HepG2 (cell line): ENCODE data around the gene CRTAC1. TPM values are rescaled to one million over a fixed set of nuclear protein-coding genes. Genes with fewer than 3 reads are reported as not detected.

ENCODE experiments used
- BRD4 ChIP-seq: sonication (generic); formaldehyde crosslinking; IDR thresholded peaks from 2 replicates; pipeline ENCODE4 v1.4.0; 2020; ENCODE audit warnings: missing genetic modification reagents
- DMAP1 ChIP-seq: IDR thresholded peaks from 2 replicates; pipeline ENCODE4 v1.6.1; 2016
- FOXA3 ChIP-seq: IDR thresholded peaks from 2 replicates; pipeline ENCODE4 v1.6.1; 2016; ENCODE audit warnings: missing genetic modification reagents, missing compliant biosample characterization
- GABPB1 ChIP-seq: IDR thresholded peaks from 2 replicates; pipeline ENCODE4 v1.6.1; 2016; ENCODE audit warnings: mild to moderate bottlenecking, missing genetic modification reagents, moderate library complexity, missing compliant biosample characterization
- IRF1 ChIP-seq: sonication (generic); formaldehyde crosslinking; IDR thresholded peaks from 2 replicates; pipeline ENCODE4 v1.4.0; 2020; ENCODE audit warnings: low read depth, mild to moderate bottlenecking, missing genetic modification reagents
- RAD21 ChIP-seq: fragments of 450-650 bp; formaldehyde crosslinking; IDR thresholded peaks from 2 replicates; pipeline ENCODE4 v1.5.0; 2020; ENCODE audit warnings: mild to moderate bottlenecking
- TBX2 ChIP-seq: sonication (generic); formaldehyde crosslinking; IDR thresholded peaks from 2 replicates; pipeline ENCODE4 v1.5.0; 2020; ENCODE audit warnings: missing genetic modification reagents, mild to moderate bottlenecking, borderline replicate concordance
- ZBTB37 ChIP-seq: sonication (generic); formaldehyde crosslinking; IDR thresholded peaks from 2 replicates; pipeline ENCODE4 v1.4.0; 2020; ENCODE audit warnings: mild to moderate bottlenecking, missing genetic modification reagents
- ZNF333 ChIP-seq: sonication (generic); formaldehyde crosslinking; IDR thresholded peaks from 2 replicates; pipeline ENCODE4 v1.4.0; 2020; ENCODE audit warnings: mild to moderate bottlenecking, missing genetic modification reagents, borderline replicate concordance
- ZNF850 ChIP-seq: sonication (generic); formaldehyde crosslinking; conservative IDR thresholded peaks from 2 replicates; pipeline ENCODE4 v1.9.0; 2021; ENCODE audit warnings: mild to moderate bottlenecking, missing genetic modification reagents
- polyA plus RNA-seq, 8 experiments: library from polyadenylated mRNA; depleted of rRNA in 3 of 8; stranded (reverse) in 7 of 8; unstranded in 1 of 8; fragments of >200 nt; fragmentation: Illumina TruSeq in 4 of 8; extraction: Trizol in 4 of 8; gene quantifications; 2 replicates each; pipeline versions ENCODE4 v1.2.1 to v1.2.3, GENCODE V29; 2011 to 2016; ENCODE audit warnings: low read depth in 4 of 8, missing spikeins in 1 of 8, mixed read lengths in 1 of 8; ENCODE audit not compliant: insufficient read depth in 1 of 8
- total RNA-seq, 5 experiments: library from RNA; depleted of rRNA; stranded (reverse); fragments of >200 nt; fragmentation: Illumina TruSeq; extraction: Trizol; gene quantifications; 2 replicates each; pipeline ENCODE4 v1.2.3, GENCODE V29; 2016; ENCODE audit warnings: low read depth in 1 of 5
- TF ChIP-seq, protein P1 (sequence below): sonication (generic); formaldehyde crosslinking; IDR thresholded peaks from 2 replicates; pipeline ENCODE4 v1.4.0; 2020; ENCODE audit warnings: mild to moderate bottlenecking, missing genetic modification reagents
- TF ChIP-seq, protein P2 (sequence below): sonication (generic); formaldehyde crosslinking; IDR thresholded peaks from 2 replicates; pipeline ENCODE4 v1.5.0; 2020; ENCODE audit warnings: mild to moderate bottlenecking, missing genetic modification reagents, moderate library complexity

CRTAC1 gene
- total and polyA plus RNA-seq, 2 of the 13 experiments (the other 11 are each of a cell fraction or from before 2014, with no cell fraction given): not detected

- TF ChIP-seq, protein P1, sequence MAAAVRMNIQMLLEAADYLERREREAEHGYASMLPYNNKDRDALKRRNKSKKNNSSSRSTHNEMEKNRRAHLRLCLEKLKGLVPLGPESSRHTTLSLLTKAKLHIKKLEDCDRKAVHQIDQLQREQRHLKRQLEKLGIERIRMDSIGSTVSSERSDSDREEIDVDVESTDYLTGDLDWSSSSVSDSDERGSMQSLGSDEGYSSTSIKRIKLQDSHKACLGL: no peak
- no peak for TF ChIP-seq FOXA3
- TF ChIP-seq ZNF850 (CRISPR knock-in tag): no peak
- TF ChIP-seq BRD4 (CRISPR knock-in tag): no peak
- no peak for TF ChIP-seq ZNF333 (CRISPR knock-in tag)
- no peak for TF ChIP-seq ZBTB37 (CRISPR knock-in tag)
- no peak for TF ChIP-seq TBX2 (CRISPR knock-in tag)
- TF ChIP-seq, protein P2, sequence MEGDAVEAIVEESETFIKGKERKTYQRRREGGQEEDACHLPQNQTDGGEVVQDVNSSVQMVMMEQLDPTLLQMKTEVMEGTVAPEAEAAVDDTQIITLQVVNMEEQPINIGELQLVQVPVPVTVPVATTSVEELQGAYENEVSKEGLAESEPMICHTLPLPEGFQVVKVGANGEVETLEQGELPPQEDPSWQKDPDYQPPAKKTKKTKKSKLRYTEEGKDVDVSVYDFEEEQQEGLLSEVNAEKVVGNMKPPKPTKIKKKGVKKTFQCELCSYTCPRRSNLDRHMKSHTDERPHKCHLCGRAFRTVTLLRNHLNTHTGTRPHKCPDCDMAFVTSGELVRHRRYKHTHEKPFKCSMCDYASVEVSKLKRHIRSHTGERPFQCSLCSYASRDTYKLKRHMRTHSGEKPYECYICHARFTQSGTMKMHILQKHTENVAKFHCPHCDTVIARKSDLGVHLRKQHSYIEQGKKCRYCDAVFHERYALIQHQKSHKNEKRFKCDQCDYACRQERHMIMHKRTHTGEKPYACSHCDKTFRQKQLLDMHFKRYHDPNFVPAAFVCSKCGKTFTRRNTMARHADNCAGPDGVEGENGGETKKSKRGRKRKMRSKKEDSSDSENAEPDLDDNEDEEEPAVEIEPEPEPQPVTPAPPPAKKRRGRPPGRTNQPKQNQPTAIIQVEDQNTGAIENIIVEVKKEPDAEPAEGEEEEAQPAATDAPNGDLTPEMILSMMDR (CRISPR knock-in tag): peak; percentile 79
- no peak for TF ChIP-seq GABPB1 (CRISPR knock-in tag)
- peak; percentile 22; the same call in 1 of the 2 replicates for TF ChIP-seq RAD21 (CRISPR knock-in tag)
- no peak for TF ChIP-seq IRF1 (CRISPR knock-in tag)
- no peak for TF ChIP-seq DMAP1
Observed at GRCh38 chr10:98028168-98028770, 2.2 kb downstream of the CRTAC1 start (continued).
